Stimulated activated CD4-positive, alpha-beta T cell treated with anti-CD3 and anti-CD28 coated beads, TNF-alpha, amount 100 ng/mL, for 48 hours (primary cell): ENCODE results near the gene EFNA5.
"Not testable (repeated sequence)": the region's sequence is repeated elsewhere in the genome, so short reads cannot be mapped to it uniquely, and the experiment has no call there.

ENCODE experiments used
- DNase-seq, 3 donors: peaks; one replicate each; pipeline ENCODE4 v3.0.0-alpha.2; 2020; ENCODE audit warnings: low read depth in 3 of 3

EFNA5 gene

DNA sequence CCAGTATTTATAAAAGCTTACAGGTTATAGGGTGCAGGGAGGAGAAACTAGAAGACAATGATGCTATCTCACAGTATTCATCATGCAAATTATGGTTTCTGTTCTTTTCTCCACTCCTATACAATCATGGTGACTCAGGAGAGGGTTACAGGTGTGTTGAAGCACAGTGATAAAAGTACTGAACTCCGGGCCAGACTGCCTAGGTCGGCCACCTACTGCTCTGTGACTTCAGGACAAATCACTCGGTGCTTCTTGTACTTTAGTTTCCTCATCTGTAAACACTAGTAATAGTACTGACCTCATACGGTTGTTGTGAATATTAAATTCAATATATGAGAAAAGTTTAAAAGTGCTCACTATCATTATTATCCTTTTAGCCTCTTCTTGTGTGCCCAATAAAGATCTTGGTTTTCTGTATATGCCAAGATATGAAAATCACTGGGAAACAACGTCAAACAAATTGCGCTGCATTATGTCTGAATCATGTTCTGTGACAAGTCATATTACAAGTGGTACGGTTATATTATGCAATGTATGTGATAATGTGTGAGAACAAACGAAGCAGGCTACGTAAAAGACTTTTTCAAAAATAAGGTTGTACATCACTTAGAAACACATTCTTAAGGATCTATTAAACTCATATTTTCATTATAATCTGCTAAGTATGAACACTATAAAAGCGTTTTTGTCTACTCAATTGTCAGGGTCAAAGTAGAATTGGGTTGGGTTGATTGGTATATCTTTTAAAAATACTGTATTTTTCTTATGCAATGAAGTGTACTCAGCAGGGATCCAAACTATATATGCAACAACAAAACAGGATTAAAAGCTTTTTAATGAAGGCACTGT is 153.3 kb downstream of the EFNA5 start:
- no peak for DNase-seq

DNA sequence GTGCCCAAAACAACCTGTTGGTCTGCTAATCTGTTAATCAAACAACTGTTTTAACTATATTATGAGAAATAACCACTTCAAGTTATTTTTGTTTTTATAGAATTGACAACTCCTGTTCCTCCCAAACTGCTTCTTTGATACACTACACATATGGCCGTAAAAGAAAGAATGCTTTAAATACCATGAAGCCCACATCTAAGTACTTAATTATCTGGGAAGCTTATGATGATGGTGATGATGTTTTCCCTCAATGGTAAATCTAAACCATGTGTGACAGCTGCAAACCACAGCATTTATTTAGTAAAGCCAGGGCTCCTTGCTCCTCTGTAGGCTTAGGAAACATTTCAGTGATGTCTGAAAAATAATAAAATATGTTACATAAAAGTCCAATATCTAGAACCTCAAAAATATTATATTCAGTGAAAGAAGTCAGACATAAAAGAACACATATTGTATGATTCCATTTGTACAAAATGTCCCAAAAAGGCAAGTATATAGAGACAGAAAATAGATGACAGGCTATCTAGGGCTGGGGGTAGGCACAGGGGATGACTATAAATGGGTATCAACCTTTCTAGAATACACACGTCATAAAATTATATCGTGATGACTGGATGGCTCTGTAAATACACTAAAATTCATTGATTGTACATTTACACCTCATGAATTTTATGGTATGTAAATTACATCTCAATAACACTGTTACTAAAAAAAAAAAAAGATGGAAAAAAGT is 154.1 kb downstream of the EFNA5 start:
- DNase-seq = no peak

DNA sequence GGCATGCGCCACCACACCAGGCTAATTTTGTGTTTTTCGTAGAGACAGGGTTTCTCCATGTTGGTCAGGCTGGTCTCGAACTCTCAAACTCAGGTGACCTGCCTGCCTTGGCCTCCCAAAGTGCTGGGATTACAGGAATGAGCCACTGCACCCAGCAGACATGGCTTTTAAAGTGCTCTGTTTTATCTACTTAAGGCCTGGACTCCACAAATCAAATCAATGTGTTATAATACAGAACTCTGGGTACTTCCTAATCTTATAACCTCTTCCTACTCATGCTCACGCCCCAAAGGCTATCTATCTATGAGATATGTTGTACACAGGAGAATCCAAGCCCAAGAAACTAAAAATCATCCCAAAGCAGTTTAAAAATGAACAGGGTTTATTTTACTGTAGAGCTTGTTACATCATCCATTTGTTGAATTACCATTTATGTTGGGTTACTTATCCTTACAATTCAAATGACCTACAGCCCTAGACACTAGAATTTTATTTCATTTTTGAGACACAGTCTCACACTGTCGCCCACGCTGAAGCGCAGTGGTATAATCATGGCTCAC is 155.1 kb downstream of the EFNA5 start:
- DNase-seq = no peak

GRCh38 chr5:107514305-107514704 is 156.4 kb downstream of the EFNA5 start:
- DNase-seq = no peak

DNA sequence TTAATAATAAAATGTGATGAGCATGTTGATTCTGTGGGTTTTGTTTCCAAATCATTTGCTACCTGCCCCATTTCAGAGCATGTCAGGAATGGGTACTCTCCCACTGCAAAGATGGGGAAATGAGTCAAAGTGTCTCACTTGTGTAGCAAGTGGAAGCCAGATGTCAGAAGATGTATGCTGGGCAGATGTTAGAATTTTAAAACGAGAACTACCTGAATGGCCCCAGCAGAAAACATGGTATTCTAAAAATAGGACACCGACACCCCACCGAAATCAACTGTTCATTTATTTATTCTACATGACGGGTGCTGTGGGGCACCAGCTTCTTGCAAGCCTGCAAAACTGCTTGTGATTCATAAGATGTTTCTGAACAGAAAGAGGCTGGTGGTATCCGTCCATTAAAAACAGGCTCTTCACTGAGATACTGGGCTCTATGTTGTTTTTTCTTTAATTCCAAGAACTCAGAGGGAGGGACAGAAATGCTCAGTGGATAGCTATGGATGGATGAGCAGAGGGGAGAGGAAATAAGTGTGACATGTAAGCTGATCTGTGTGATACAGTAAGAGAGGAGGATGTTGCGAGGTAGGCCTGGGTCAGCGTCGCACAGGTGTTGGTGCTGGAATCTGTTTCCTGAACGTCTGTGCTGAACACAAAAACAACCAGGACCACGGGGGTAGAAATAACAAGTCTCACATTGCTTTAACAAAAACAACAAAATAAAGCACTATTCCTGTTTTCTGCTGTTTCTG is 157.2 kb downstream of the EFNA5 start:
- no peak for DNase-seq

DNA sequence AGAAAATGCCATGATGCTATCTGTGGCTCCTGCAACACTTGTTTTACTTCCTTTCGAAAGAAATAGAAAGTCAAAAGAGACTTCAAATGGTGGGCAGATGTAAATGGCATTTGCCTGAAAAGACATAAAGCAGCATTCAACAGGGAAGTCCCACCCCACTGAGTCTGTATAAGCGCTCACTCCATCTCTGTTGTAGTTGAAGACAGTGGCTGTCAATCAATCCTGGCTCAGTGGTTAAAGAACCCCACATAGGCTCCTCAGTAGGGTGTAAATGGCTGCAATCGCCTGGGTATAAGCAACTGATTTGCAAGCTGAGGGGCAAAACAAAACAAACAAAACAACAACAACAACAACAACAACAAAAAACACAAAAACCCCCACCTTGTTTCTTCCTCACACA is 158.7 kb downstream of the EFNA5 start:
- DNase-seq = no peak

DNA sequence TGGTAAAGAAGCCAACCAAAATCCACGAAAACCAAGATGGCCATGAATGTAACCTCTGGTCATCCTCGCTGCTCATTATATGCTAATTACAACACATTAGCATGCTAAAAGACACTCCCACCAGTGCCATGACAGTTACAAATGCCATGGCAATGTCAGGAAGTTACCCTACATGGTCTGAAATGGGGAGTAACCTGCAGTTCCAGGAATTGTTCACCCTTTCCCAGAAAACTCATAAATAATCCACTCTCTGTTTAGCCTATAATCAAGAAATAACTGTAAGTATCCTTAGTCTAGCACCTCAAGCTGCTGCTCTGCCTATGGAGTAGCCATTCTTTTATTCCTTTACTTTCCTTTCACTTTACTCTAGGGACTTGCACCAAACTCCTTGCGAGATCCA is 160.6 kb downstream of the EFNA5 start:
- DNase-seq = no peak

DNA sequence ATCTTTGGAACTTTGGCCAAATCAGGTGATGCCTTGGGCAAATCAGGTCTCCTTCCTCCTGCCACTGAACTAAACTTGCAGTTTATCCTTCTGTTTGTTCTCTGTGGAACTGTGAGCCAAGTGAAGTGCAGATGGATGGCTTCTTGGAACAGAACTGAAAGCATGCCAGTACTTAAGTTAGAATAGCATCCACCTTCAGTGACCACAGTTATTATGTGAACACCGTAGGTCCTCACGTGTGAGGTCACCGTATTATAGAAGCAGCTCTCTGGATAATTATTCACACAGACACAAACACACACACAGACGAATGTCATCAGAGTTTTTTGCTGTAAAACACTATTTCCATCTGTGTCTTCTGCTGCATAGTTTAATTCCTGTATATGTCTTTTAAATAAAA is 162.6 kb downstream of the EFNA5 start:
- no peak for DNase-seq

DNA sequence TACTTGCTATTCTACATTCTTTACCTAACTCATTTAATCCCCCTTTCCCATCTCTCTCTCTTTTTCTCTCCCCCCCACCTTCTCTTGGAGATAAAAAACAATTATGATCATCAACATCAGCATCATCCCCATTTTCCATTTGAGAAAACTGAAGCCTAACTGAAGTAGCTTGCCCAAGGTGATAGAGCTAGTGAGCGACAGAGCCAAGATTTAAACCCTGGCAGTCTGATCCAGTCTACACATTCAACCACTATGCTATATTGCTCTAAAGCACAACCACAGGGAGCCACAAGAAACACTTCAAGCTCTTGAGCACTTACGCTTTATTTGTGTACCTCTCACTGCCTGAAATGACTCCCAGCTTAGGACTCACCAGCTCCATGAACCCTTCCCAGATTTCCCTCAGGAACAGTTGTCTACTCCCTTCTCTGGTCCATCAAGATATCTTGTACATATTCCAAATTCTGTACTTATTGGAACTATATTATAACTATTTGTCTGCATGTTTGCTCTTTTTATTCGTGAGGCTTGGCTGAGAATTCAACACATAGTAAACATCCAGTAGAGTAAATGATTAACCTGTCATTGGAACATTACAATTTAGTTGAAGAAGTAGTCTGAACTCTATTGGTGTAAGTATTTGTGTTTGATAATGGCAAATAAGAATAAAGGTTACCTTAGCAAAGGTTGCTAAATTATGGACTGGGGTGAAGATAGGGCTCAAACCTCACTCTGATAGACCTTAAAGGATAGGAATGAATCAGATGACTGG is 164.8 kb downstream of the EFNA5 start:
- no peak for DNase-seq

- DNase-seq = no peak
Observed at GRCh38 chr5:107504424-107504823, 166.3 kb downstream of the EFNA5 start.

DNA sequence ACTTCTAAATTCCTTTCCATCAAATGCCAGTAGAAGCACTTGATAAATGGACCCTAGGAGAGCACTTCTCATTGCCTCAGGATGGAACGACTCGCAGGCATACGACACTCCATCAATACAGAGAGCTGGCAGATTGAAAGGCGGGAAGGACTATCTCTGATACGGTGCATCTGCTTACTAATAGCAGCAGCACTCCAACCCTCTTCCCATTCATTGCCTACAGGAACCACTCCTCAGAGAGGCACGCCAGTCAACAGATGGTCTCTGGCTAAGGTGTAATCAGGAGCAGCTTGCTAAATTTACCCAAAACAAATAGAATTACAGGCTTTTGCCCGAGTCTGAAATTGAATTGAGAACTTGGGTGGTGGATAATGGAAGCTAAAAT is 168.1 kb downstream of the EFNA5 start:
- no peak for DNase-seq

DNA sequence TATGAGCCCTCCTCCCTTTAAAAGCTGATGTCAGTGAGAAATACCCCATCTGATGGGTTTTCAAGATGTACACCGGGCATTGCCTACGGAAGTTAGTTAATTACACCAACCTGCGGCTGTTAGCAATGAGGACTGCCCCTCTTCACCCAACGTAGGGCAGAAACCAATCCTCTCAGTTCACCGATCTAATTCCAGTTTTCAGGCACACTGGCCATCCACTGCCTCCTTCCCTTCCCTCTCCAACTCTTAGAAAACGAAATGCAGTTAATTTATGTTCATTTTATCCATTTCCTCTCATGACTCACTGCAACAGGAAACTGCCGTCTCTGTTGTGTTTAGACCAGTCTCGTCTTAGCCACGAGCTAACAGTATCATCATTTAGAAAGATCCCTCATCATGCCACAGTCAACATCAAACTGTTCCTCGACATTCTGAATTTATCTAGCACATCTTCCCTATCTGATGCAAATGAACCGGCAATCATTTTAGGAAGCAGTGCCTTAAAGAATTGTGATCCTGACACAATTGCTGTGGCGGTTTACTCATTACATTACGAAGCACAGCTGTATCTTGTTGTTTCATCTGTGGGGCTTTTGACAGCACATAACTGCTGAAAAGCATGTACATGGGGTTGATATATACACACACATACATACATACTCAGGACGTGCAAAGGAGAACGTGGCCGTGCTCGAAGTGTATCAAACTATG is 168.6 kb downstream of the EFNA5 start:
- DNase-seq = no peak

- no peak for DNase-seq
Observed at GRCh38 chr5:107500840-107501239, 169.9 kb downstream of the EFNA5 start.

- no peak for DNase-seq
Observed at GRCh38 chr5:107500347-107500746, 170.4 kb downstream of the EFNA5 start.

DNA sequence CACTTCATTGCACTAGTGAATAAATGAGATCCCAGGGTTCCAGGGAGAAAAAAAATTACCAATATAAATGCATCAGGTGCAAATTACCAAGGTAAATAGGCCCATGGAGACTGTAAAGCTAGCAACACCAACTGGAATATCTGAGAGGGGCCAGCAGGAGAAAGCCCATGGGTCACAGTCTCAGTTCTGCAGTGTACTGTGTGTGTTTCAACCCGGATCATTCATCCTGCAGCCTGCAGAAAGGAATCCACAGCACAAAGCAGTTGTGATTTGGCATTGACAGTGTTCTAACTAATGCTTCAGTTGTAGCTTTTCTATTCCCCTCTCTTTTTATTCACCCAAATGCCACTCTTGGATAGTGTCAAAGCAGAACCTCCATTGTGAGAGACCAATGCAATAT is 171.0 kb downstream of the EFNA5 start:
- DNase-seq = no peak

GRCh38 chr5:107499237-107499636 is 171.5 kb downstream of the EFNA5 start:
- DNase-seq = no peak

GRCh38 chr5:107496466-107496865 is 174.3 kb downstream of the EFNA5 start:
- no peak for DNase-seq

DNA sequence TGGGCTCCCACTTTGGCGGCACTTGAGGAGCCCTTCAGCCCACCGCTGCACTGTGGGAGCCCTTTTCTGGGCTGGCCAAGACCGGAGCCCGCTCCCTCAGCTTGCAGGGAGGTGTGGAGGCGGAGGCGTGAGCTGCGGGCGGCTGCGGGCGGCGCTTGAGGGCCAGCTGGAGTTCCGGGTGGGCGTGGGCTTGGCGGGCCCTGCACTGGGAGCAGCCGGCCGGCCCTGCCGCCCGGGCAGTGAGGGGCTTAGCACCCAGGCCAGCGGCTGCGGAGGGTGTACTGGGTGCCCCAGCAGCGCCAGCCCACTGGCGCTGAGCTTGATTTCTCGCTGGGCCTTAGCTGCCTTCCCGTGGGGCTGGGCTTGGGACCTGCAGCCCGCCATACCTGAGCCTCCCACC is 176.6 kb downstream of the EFNA5 start:
- DNase-seq = not testable (repeated sequence)

- DNase-seq = no peak
Observed at GRCh38 chr5:107487056-107487542, 183.6 kb downstream of the EFNA5 start.

DNA sequence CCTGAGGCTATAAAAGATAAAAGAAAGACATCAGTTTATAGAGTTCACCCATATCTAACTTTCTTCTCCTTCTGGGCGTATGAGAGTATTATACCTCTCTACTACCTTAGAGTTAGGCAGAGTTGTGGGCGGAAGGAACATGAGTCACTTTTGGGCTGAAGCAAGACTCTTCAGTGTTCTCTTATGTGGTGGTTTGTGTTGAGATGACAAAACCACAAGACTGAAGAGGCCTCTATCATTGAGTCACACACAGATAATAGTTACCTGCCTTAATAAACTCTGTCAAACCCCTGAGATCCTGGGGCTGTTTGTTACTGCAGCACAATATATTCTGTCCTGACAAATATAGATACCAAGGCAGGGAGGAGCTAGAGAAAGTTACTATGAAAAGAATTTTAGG is 184.2 kb downstream of the EFNA5 start:
- DNase-seq = peak; percentile 8 to 52 (median 29)

GRCh38 chr5:107485184-107485583 is 185.6 kb downstream of the EFNA5 start:
- no peak for DNase-seq
